Osteoblast (primary cell): Measurements from ENCODE around the gene RBM33. TPM values are rescaled to one million over a fixed set of nuclear protein-coding genes. Genes with fewer than 3 reads are reported as not detected.

Experiments
- DNase-seq: peaks from one replicate; pipeline ENCODE4 v3.0.0; 2011; ENCODE audit warnings: low spot score, mixed read lengths; ENCODE audit not compliant: insufficient read length; ENCODE audit errors: missing footprints
- H2AFZ ChIP-seq: 2 replicates; pipeline ENCODE4 v1.6.0; 2011; ENCODE audit warnings: mild to moderate bottlenecking, low read length
- H3K27ac ChIP-seq: 2 replicates; pipeline ENCODE4 v1.5.1; 2011; ENCODE audit warnings: mild to moderate bottlenecking, low read depth, low read length, moderate library complexity
- H3K27me3 ChIP-seq: 2 replicates; pipeline ENCODE4 v1.6.0; 2012; ENCODE audit warnings: mild to moderate bottlenecking, control low read depth, inconsistent platforms, low read length, moderate library complexity; ENCODE audit not compliant: insufficient read depth
- H3K36me3 ChIP-seq: 2 replicates; pipeline ENCODE4 v1.5.1; 2011; ENCODE audit warnings: mild to moderate bottlenecking, low read length, control low read depth, moderate library complexity; ENCODE audit not compliant: insufficient read depth
- H3K4me1 ChIP-seq: 2 replicates; pipeline ENCODE4 v1.5.1; 2011; ENCODE audit warnings: mild to moderate bottlenecking, low read length, control low read depth, moderate library complexity; ENCODE audit not compliant: insufficient read depth
- H3K4me2 ChIP-seq: 2 replicates; pipeline ENCODE4 v1.6.0; 2011; ENCODE audit warnings: mild to moderate bottlenecking, low read length; ENCODE audit not compliant: insufficient read depth
- H3K4me3 ChIP-seq: fragments of 200-600 bp; sonication (generic); 3 replicates; pipeline ENCODE4 v1.5.1; 2012; ENCODE audit warnings: mild to moderate bottlenecking, low read length, inconsistent platforms; ENCODE audit not compliant: insufficient read depth
- H3K79me2 ChIP-seq: 2 replicates; pipeline ENCODE4 v1.6.0; 2012; ENCODE audit warnings: mild to moderate bottlenecking, low read length, control low read depth, inconsistent platforms; ENCODE audit not compliant: insufficient read depth
- H3K9me3 ChIP-seq: 2 replicates; pipeline ENCODE4 v1.5.1; 2011; ENCODE audit warnings: low read depth, low read length, control low read depth
- H4K20me1 ChIP-seq: 2 replicates; pipeline ENCODE4 v1.6.0; 2012; ENCODE audit warnings: mild to moderate bottlenecking, low read length, control low read depth; ENCODE audit not compliant: insufficient read depth
- CTCF ChIP-seq: IDR thresholded peaks from 2 replicates; pipeline ENCODE4 v1.5.1; 2011; ENCODE audit warnings: mild to moderate bottlenecking, low read depth, low read length, moderate library complexity; ENCODE audit errors: extremely low read depth
- total RNA-seq: library from RNA; depleted of rRNA; stranded (reverse); fragments of >200 nt; gene quantifications from 2 replicates; pipeline ENCODE4 v1.2.3, GENCODE V29; 2012

The RBM33 gene
- total RNA-seq, 1 donor, result 27.5 TPM

GRCh38 chr7:155753446-155753965 is 109.0 kb downstream of the RBM33 start:
- peaks cover 94% of the 10 kb centered on the region for H3K79me2 ChIP-seq
- H4K20me1 ChIP-seq, result peaks cover 72% of the 10 kb centered on the region
- no peak for DNase-seq
- no peak overlapping the region for H3K27ac ChIP-seq
- H3K4me3 ChIP-seq, result no peak overlapping the region
- TF ChIP-seq CTCF, result no peak
- no peaks in the 10 kb centered on the region for H3K27me3 ChIP-seq
- H3K9me3 ChIP-seq, result no peaks in the 10 kb centered on the region
- no peak overlapping the region for H2AFZ ChIP-seq
- H3K4me1 ChIP-seq, result no peaks in the 10 kb centered on the region
- H3K4me2 ChIP-seq, result no peak overlapping the region
- no peaks in the 10 kb centered on the region for H3K36me3 ChIP-seq

DNA sequence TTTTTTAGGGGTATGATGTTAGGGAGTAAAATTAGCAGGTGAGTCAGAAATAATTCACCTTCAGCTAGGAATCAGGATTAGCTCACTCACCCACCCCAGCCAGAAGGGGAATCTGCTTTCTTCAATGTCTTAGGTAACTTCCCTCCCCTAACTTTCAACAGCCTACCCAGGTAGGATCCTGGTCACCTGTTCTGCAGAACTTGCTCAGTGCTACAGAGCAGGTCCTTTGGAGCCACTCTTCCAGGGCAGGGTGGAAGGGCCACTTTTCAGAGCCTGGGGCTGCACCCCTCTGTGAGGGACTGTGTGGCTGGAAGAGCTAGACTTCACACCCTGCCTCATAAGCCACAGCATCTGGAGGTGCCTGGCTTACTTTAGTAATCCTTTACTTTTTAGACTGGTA is 109.7 kb downstream of the RBM33 start:
- H3K36me3 ChIP-seq, result no peaks in the 10 kb centered on the region
- no peak overlapping the region for H3K27ac ChIP-seq
- no peaks in the 10 kb centered on the region for H3K4me1 ChIP-seq
- TF ChIP-seq CTCF, result no peak
- no peaks in the 10 kb centered on the region for H3K27me3 ChIP-seq
- peaks cover 93% of the 10 kb centered on the region for H3K79me2 ChIP-seq
- no peak overlapping the region for H3K4me3 ChIP-seq
- DNase-seq, result no peak
- H3K9me3 ChIP-seq, result no peaks in the 10 kb centered on the region
- no peak overlapping the region for H2AFZ ChIP-seq
- peaks cover 71% of the 10 kb centered on the region for H4K20me1 ChIP-seq
- H3K4me2 ChIP-seq, result no peak overlapping the region

DNA sequence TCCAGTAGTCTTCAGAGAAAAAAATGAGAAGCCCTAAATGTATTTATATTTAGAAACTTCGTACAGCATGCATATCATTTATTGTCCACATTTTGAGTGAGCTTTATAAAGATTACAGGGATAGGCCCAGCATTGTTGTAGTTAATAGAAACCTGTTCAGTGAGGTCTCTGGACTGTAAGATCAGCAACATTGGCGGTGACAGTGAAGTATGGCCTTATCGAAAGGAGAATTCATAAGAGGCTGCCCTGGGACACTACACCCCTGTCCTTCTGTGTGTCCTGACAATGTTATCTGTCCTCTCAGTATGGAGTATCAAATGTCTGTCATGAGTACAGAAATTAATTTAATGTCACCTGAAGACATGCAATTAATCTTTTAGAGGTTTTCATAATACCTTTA is 110.6 kb downstream of the RBM33 start:
- no peak for TF ChIP-seq CTCF
- H3K9me3 ChIP-seq, result no peaks in the 10 kb centered on the region
- no peak overlapping the region for H2AFZ ChIP-seq
- no peaks in the 10 kb centered on the region for H3K4me1 ChIP-seq
- no peak for DNase-seq
- H3K4me2 ChIP-seq, result no peak overlapping the region
- H3K27ac ChIP-seq, result no peak overlapping the region
- peaks cover 66% of the 10 kb centered on the region for H4K20me1 ChIP-seq
- H3K4me3 ChIP-seq, result no peak overlapping the region
- H3K27me3 ChIP-seq, result no peaks in the 10 kb centered on the region
- peaks cover 89% of the 10 kb centered on the region for H3K79me2 ChIP-seq
- H3K36me3 ChIP-seq, result no peaks in the 10 kb centered on the region

- no peak overlapping the region for H3K4me2 ChIP-seq
- no peaks in the 10 kb centered on the region for H3K4me1 ChIP-seq
- peaks cover 89% of the 10 kb centered on the region for H3K79me2 ChIP-seq
- no peak overlapping the region for H3K27ac ChIP-seq
- no peaks in the 10 kb centered on the region for H3K36me3 ChIP-seq
- H4K20me1 ChIP-seq, result peaks cover 67% of the 10 kb centered on the region
- no peak for TF ChIP-seq CTCF
- no peaks in the 10 kb centered on the region for H3K27me3 ChIP-seq
- DNase-seq, result no peak
- H2AFZ ChIP-seq, result no peak overlapping the region
- no peak overlapping the region for H3K4me3 ChIP-seq
- no peaks in the 10 kb centered on the region for H3K9me3 ChIP-seq
Observed at GRCh38 chr7:155756322-155756721, 111.9 kb downstream of the RBM33 start.
